GM19395 (cell line): Measurements from ENCODE around the gene QKI.

Experiments used
- ATAC-seq: cut with Tn5 transposase; IDR thresholded peaks from one replicate; pipeline ENCODE4 v1.9.1; 2021; ENCODE audit warnings: mild to moderate bottlenecking, moderate library complexity; ENCODE audit not compliant: unreplicated experiment

Gene QKI

GRCh38 chr6:163527291-163527690, 112.8 kb downstream of the QKI start:
- ATAC-seq = no peak

GRCh38 chr6:163529605-163530004, 115.1 kb downstream of the QKI start:
- ATAC-seq = no peak

- no peak for ATAC-seq
Measured at GRCh38 chr6:163530406-163530805, 115.9 kb downstream of the QKI start.

- ATAC-seq = no peak
Measured at GRCh38 chr6:163531122-163531521, 116.6 kb downstream of the QKI start.

GRCh38 chr6:163532526-163533078, 118.1 kb downstream of the QKI start:
- no peak for ATAC-seq

GRCh38 chr6:163533443-163533842, 118.9 kb downstream of the QKI start:
- no peak for ATAC-seq

- ATAC-seq = no peak
Measured at GRCh38 chr6:163536770-163537169, 122.3 kb downstream of the QKI start.

- no peak for ATAC-seq
Measured at GRCh38 chr6:163538331-163538730, 123.8 kb downstream of the QKI start.

- no peak for ATAC-seq
Measured at GRCh38 chr6:163539101-163539762, 124.7 kb downstream of the QKI start.

- ATAC-seq = no peak
Measured at GRCh38 chr6:163543321-163543720, 128.8 kb downstream of the QKI start.

- ATAC-seq = no peak
Measured at GRCh38 chr6:163545370-163545769, 130.9 kb downstream of the QKI start.

GRCh38 chr6:163547287-163547686, 132.8 kb downstream of the QKI start:
- ATAC-seq = no peak

- no peak for ATAC-seq
Measured at GRCh38 chr6:163548624-163549023, 134.1 kb downstream of the QKI start.

GRCh38 chr6:163554032-163554431, 139.5 kb downstream of the QKI start:
- ATAC-seq = no peak

GRCh38 chr6:163554663-163555062, 140.1 kb downstream of the QKI start:
- ATAC-seq = no peak

- ATAC-seq = no peak
Measured at GRCh38 chr6:163559661-163560060, 145.1 kb downstream of the QKI start.

- ATAC-seq = no peak
Measured at GRCh38 chr6:163563318-163563717, 148.8 kb downstream of the QKI start.

GRCh38 chr6:163564534-163564933, 150.0 kb downstream of the QKI start:
- ATAC-seq = no peak

- ATAC-seq = no peak
Measured at GRCh38 chr6:163565140-163565539, 150.6 kb downstream of the QKI start.

- ATAC-seq = no peak
Measured at GRCh38 chr6:163566056-163566455, 151.5 kb downstream of the QKI start.

- ATAC-seq = no peak
Measured at GRCh38 chr6:163568275-163568674, 153.8 kb downstream of the QKI start.

GRCh38 chr6:163570579-163571231, 156.2 kb downstream of the QKI start:
- no peak for ATAC-seq
